GM23338 (cell line): ENCODE results near the gene BBLN. TPM values are rescaled to one million over a fixed set of nuclear protein-coding genes. Genes with fewer than 3 reads are reported as not detected.

Source experiments
- ATAC-seq: fragments of 200-7000 bp; cut with Tn5 transposase; 3 replicates; pipeline ENCODE4 v1.9.1; 2020
- DNase-seq: peaks from one replicate; pipeline ENCODE4 v3.0.0-alpha.2; 2015; ENCODE audit warnings: low spot score
- H2AFZ ChIP-seq: fragments of 200-600 bp; sonication (generic); 2 replicates; pipeline ENCODE4 v1.8.0; 2016; ENCODE audit warnings: antibody characterized with exemption, mild to moderate bottlenecking, moderate library complexity
- H3F3A ChIP-seq: fragments of 200-600 bp; sonication (generic); replicated peaks from 2 replicates; pipeline ENCODE4 v1.8.0; 2017; ENCODE audit warnings: antibody characterized with exemption, mixed run types, low read depth
- H3K27ac ChIP-seq: fragments of 200-600 bp; sonication (generic); 2 replicates; pipeline ENCODE4 v1.6.1; 2016; ENCODE audit warnings: low read depth
- H3K27me3 ChIP-seq: fragments of 200-600 bp; sonication (generic); 2 replicates; pipeline ENCODE4 v1.8.0; 2016; ENCODE audit warnings: mild to moderate bottlenecking, mixed run types, moderate library complexity; ENCODE audit not compliant: insufficient read depth
- H3K36me3 ChIP-seq: fragments of 200-600 bp; sonication (generic); 2 replicates; pipeline ENCODE4 v1.8.0; 2016; ENCODE audit warnings: mild to moderate bottlenecking; ENCODE audit not compliant: insufficient read depth
- H3K4me1 ChIP-seq: fragments of 200-600 bp; sonication (generic); 2 replicates; pipeline ENCODE4 v1.8.0; 2016; ENCODE audit warnings: mild to moderate bottlenecking, moderate library complexity; ENCODE audit not compliant: insufficient read depth
- H3K4me2 ChIP-seq: fragments of 200-600 bp; sonication (generic); 2 replicates; pipeline ENCODE4 v1.7.1; 2017; ENCODE audit warnings: mixed run types
- H3K4me3 ChIP-seq: fragments of 200-600 bp; sonication (generic); 2 replicates; pipeline ENCODE4 v1.6.1; 2016; ENCODE audit warnings: mixed run types
- H3K79me2 ChIP-seq: fragments of 200-600 bp; sonication (generic); replicated peaks from 2 replicates; pipeline ENCODE4 v1.8.0; 2017; ENCODE audit warnings: mild to moderate bottlenecking; ENCODE audit not compliant: insufficient read depth
- H3K9me2 ChIP-seq: fragments of 200-600 bp; sonication (generic); 2 replicates; pipeline ENCODE4 v1.8.0; 2017; ENCODE audit not compliant: insufficient read depth
- H4K20me1 ChIP-seq: fragments of 200-600 bp; sonication (generic); replicated peaks from 2 replicates; pipeline ENCODE4 v1.8.0; 2017; ENCODE audit warnings: mild to moderate bottlenecking; ENCODE audit not compliant: insufficient read depth
- H3K27ac Mint-ChIP-seq: 2 replicates; pipeline ENCODE4 v1.8.0; 2020; ENCODE audit warnings: inconsistent platforms, mild to moderate bottlenecking, moderate library complexity, mixed read lengths
- H3K27me3 Mint-ChIP-seq: 3 replicates; pipeline ENCODE4 v1.8.0; 2022; ENCODE audit warnings: low read depth, mild to moderate bottlenecking, moderate library complexity, mixed read lengths, inconsistent platforms; ENCODE audit not compliant: insufficient read depth, poor library complexity
- H3K36me3 Mint-ChIP-seq: 3 replicates; pipeline ENCODE4 v1.8.0; 2021; ENCODE audit warnings: low read depth, mild to moderate bottlenecking, inconsistent platforms, moderate library complexity, mixed read lengths
- H3K4me1 Mint-ChIP-seq: 3 replicates; pipeline ENCODE4 v1.8.0; 2020; ENCODE audit warnings: mild to moderate bottlenecking, inconsistent platforms, mixed read lengths
- H3K4me3 Mint-ChIP-seq: 3 replicates; pipeline ENCODE4 v1.8.0; 2021; ENCODE audit warnings: moderate library complexity, mild to moderate bottlenecking, inconsistent platforms, mixed read lengths
- H3K9me3 Mint-ChIP-seq: 3 replicates; pipeline ENCODE4 v1.8.0; 2020; ENCODE audit warnings: moderate library complexity, mild to moderate bottlenecking, inconsistent platforms, mixed read lengths
- CREB1 ChIP-seq: fragments of 250-450 bp; sonication (Bioruptor Pico); IDR thresholded peaks from 2 replicates; pipeline ENCODE4 v1.5.0; 2020; ENCODE audit warnings: low read depth, mild to moderate bottlenecking, moderate library complexity
- ETS1 ChIP-seq: IDR thresholded peaks from 2 replicates; pipeline ENCODE4 v1.6.1; 2016; ENCODE audit warnings: antibody characterized with exemption
- EZH2 ChIP-seq: fragments of 200-600 bp; sonication (generic); IDR thresholded peaks from one replicate; pipeline ENCODE4 v1.8.0; 2017; ENCODE audit warnings: antibody characterized with exemption, mild to moderate bottlenecking, low read depth; ENCODE audit not compliant: unreplicated experiment
- EZH2phosphoT487 ChIP-seq: fragments of 200-600 bp; sonication (generic); IDR thresholded peaks from one replicate; pipeline ENCODE4 v1.8.1; 2018; ENCODE audit warnings: antibody characterized with exemption; ENCODE audit not compliant: unreplicated experiment
- JUNB ChIP-seq: IDR thresholded peaks from one replicate; pipeline ENCODE4 v1.6.1; 2016; ENCODE audit warnings: antibody characterized with exemption; ENCODE audit not compliant: unreplicated experiment
- NANOG ChIP-seq: IDR thresholded peaks from 2 replicates; pipeline ENCODE4 v1.6.1; 2016; ENCODE audit warnings: antibody characterized with exemption, borderline replicate concordance
- POLR2AphosphoS5 ChIP-seq: IDR thresholded peaks from 2 replicates; pipeline ENCODE4 v1.6.1; 2016; ENCODE audit warnings: antibody characterized with exemption, low read depth
- STAT1 ChIP-seq: IDR thresholded peaks from one replicate; pipeline ENCODE4 v1.6.1; 2016; ENCODE audit warnings: antibody characterized with exemption; ENCODE audit not compliant: unreplicated experiment
- ZNF114 ChIP-seq: fragments of 250-450 bp; sonication (Bioruptor Pico); IDR thresholded peaks from 2 replicates; pipeline ENCODE4 v1.5.0; 2020; ENCODE audit warnings: mild to moderate bottlenecking, moderate library complexity
- ZNF331 ChIP-seq: fragments of 250-450 bp; sonication (Bioruptor Pico); IDR thresholded peaks from 2 replicates; pipeline ENCODE4 v1.5.0; 2020; ENCODE audit warnings: low read depth, mild to moderate bottlenecking, moderate library complexity
- polyA plus RNA-seq: library from polyadenylated mRNA; unstranded; fragments of >200 nt; fragmentation: Nextera tagmentation; extraction: Ambion mirVana; gene quantifications from 2 replicates; pipeline ENCODE4 v1.2.1, GENCODE V29; 2016
- total RNA-seq: library from RNA; depleted of rRNA; stranded (reverse); fragments of >200 nt; shearing (Covaris generic); gene quantifications from 2 replicates; pipeline ENCODE4 v1.2.3, GENCODE V29; 2014
- TF ChIP-seq, protein P1 (sequence below), 2 experiments: fragments of 200-600 bp in 1 of 2; sonication (generic) in 1 of 2; conservative IDR thresholded peaks; 2 replicates each; pipeline versions ENCODE4 v1.5.1 to v1.6.1; 2016 to 2017; ENCODE audit warnings: antibody characterized with exemption in 2 of 2, low read depth in 2 of 2, mild to moderate bottlenecking in 2 of 2, moderate library complexity in 1 of 2
- TF ChIP-seq, protein P2 (sequence below): fragments of 250-450 bp; sonication (Bioruptor Pico); IDR thresholded peaks from 2 replicates; pipeline ENCODE4 v1.5.0; 2020; ENCODE audit warnings: mild to moderate bottlenecking, moderate library complexity
- TF ChIP-seq, protein P3 (sequence below): IDR thresholded peaks from one replicate; pipeline ENCODE4 v1.6.1; 2018; ENCODE audit warnings: antibody characterized with exemption; ENCODE audit not compliant: unreplicated experiment

The BBLN gene
- total and polyA plus RNA-seq, 2 experiments from 2014 or later: 171 to 246 TPM

DNA sequence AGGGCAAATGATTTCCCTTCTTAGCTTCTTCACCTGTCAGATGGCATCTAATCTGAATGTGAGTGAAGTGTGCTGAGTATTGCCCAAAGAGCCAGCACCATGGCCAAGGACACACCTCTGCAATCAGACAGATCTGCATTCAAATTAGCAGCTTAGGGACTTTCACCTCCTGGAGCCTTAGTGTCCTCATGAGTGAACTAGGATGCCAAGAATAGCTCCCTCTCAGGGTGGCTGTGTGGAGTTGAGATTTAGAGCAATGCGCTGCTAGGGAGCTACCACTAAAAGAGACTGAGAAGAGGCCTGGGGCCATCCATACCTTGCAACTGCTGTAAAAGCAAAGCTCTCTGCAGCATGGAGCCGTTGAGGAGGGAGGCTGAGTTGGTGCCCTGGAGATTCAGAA, 29.9 kb downstream of the BBLN start:
- peaks cover 3% of the 10 kb centered on the region; the same call in 1 of the 2 replicates for H4K20me1 ChIP-seq
- no peak overlapping the region for H3K4me2 ChIP-seq
- Mint-ChIP-seq H3K27me3 (peaks cover 20% of the 10 kb centered on the region), H3K27ac (no peak overlapping the region), H3K9me3 (no peaks in the 10 kb centered on the region), H3K36me3 (peaks cover 35% of the 10 kb centered on the region), H3K4me3 (peak overlapping the region; percentile 98), H3K4me1 (peaks cover 6% of the 10 kb centered on the region)
- H3F3A ChIP-seq: no peaks in the 10 kb centered on the region
- H3K27me3 ChIP-seq: peaks cover 6% of the 10 kb centered on the region; the same call in 1 of the 2 replicates
- H3K4me3 ChIP-seq: peak overlapping the region; percentile 90; the same call in 1 of the 2 replicates
- no peaks in the 10 kb centered on the region for H3K9me2 ChIP-seq
- no peaks in the 10 kb centered on the region for H3K79me2 ChIP-seq
- no peak overlapping the region for H2AFZ ChIP-seq
- H3K27ac ChIP-seq: no peak overlapping the region
- H3K36me3 ChIP-seq: 0 out of 2 replicates have a peak, but pooled peaks cover 6% of the 10 kb centered on the region
- H3K4me1 ChIP-seq: no peaks in the 10 kb centered on the region
- DNase-seq (no peak), ATAC-seq (no peak)
- TF ChIP-seq, protein P1, sequence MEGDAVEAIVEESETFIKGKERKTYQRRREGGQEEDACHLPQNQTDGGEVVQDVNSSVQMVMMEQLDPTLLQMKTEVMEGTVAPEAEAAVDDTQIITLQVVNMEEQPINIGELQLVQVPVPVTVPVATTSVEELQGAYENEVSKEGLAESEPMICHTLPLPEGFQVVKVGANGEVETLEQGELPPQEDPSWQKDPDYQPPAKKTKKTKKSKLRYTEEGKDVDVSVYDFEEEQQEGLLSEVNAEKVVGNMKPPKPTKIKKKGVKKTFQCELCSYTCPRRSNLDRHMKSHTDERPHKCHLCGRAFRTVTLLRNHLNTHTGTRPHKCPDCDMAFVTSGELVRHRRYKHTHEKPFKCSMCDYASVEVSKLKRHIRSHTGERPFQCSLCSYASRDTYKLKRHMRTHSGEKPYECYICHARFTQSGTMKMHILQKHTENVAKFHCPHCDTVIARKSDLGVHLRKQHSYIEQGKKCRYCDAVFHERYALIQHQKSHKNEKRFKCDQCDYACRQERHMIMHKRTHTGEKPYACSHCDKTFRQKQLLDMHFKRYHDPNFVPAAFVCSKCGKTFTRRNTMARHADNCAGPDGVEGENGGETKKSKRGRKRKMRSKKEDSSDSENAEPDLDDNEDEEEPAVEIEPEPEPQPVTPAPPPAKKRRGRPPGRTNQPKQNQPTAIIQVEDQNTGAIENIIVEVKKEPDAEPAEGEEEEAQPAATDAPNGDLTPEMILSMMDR (conservative IDR thresholded peaks at IDR 0.05; ENCODE audit: low read depth in 2 of 2): no peak
- no peak for TF ChIP-seq CREB1
- TF ChIP-seq JUNB: no peak
- TF ChIP-seq, protein P2, sequence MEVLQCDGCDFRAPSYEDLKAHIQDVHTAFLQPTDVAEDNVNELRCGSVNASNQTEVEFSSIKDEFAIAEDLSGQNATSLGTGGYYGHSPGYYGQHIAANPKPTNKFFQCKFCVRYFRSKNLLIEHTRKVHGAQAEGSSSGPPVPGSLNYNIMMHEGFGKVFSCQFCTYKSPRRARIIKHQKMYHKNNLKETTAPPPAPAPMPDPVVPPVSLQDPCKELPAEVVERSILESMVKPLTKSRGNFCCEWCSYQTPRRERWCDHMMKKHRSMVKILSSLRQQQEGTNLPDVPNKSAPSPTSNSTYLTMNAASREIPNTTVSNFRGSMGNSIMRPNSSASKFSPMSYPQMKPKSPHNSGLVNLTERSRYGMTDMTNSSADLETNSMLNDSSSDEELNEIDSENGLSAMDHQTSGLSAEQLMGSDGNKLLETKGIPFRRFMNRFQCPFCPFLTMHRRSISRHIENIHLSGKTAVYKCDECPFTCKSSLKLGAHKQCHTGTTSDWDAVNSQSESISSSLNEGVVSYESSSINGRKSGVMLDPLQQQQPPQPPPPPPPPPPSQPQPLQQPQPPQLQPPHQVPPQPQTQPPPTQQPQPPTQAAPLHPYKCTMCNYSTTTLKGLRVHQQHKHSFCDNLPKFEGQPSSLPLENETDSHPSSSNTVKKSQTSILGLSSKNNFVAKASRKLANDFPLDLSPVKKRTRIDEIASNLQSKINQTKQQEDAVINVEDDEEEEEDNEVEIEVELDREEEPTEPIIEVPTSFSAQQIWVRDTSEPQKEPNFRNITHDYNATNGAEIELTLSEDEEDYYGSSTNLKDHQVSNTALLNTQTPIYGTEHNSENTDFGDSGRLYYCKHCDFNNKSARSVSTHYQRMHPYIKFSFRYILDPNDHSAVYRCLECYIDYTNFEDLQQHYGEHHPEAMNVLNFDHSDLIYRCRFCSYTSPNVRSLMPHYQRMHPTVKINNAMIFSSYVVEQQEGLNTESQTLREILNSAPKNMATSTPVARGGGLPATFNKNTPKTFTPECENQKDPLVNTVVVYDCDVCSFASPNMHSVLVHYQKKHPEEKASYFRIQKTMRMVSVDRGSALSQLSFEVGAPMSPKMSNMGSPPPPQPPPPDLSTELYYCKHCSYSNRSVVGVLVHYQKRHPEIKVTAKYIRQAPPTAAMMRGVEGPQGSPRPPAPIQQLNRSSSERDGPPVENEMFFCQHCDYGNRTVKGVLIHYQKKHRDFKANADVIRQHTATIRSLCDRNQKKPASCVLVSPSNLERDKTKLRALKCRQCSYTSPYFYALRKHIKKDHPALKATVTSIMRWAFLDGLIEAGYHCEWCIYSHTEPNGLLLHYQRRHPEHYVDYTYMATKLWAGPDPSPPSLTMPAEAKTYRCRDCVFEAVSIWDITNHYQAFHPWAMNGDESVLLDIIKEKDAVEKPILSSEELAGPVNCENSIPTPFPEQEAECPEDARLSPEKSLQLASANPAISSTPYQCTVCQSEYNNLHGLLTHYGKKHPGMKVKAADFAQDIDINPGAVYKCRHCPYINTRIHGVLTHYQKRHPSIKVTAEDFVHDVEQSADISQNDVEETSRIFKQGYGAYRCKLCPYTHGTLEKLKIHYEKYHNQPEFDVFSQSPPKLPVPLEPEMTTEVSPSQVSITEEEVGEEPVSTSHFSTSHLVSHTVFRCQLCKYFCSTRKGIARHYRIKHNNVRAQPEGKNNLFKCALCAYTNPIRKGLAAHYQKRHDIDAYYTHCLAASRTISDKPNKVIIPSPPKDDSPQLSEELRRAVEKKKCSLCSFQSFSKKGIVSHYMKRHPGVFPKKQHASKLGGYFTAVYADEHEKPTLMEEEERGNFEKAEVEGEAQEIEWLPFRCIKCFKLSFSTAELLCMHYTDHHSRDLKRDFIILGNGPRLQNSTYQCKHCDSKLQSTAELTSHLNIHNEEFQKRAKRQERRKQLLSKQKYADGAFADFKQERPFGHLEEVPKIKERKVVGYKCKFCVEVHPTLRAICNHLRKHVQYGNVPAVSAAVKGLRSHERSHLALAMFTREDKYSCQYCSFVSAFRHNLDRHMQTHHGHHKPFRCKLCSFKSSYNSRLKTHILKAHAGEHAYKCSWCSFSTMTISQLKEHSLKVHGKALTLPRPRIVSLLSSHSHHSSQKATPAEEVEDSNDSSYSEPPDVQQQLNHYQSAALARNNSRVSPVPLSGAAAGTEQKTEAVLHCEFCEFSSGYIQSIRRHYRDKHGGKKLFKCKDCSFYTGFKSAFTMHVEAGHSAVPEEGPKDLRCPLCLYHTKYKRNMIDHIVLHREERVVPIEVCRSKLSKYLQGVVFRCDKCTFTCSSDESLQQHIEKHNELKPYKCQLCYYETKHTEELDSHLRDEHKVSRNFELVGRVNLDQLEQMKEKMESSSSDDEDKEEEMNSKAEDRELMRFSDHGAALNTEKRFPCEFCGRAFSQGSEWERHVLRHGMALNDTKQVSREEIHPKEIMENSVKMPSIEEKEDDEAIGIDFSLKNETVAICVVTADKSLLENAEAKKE (CRISPR knock-in tag): no peak
- no peak for TF ChIP-seq EZH2
- TF ChIP-seq ETS1: no peak
- no peak for TF ChIP-seq ZNF114 (CRISPR knock-in tag)
- no peak for TF ChIP-seq NANOG
- TF ChIP-seq POLR2AphosphoS5: no peak
- TF ChIP-seq EZH2phosphoT487: no peak
- no peak for TF ChIP-seq STAT1
- TF ChIP-seq ZNF331 (CRISPR knock-in tag): no peak
- TF ChIP-seq, protein P3, sequence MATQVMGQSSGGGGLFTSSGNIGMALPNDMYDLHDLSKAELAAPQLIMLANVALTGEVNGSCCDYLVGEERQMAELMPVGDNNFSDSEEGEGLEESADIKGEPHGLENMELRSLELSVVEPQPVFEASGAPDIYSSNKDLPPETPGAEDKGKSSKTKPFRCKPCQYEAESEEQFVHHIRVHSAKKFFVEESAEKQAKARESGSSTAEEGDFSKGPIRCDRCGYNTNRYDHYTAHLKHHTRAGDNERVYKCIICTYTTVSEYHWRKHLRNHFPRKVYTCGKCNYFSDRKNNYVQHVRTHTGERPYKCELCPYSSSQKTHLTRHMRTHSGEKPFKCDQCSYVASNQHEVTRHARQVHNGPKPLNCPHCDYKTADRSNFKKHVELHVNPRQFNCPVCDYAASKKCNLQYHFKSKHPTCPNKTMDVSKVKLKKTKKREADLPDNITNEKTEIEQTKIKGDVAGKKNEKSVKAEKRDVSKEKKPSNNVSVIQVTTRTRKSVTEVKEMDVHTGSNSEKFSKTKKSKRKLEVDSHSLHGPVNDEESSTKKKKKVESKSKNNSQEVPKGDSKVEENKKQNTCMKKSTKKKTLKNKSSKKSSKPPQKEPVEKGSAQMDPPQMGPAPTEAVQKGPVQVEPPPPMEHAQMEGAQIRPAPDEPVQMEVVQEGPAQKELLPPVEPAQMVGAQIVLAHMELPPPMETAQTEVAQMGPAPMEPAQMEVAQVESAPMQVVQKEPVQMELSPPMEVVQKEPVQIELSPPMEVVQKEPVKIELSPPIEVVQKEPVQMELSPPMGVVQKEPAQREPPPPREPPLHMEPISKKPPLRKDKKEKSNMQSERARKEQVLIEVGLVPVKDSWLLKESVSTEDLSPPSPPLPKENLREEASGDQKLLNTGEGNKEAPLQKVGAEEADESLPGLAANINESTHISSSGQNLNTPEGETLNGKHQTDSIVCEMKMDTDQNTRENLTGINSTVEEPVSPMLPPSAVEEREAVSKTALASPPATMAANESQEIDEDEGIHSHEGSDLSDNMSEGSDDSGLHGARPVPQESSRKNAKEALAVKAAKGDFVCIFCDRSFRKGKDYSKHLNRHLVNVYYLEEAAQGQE: no peak
